CD4-positive, alpha-beta T cell (primary cell): ENCODE data around the gene VAMP4. TPM values are rescaled to one million over a fixed set of nuclear protein-coding genes. Genes with fewer than 3 reads are reported as not detected.

ENCODE experiments used
- ATAC-seq: fragments of 200-7000 bp; cut with Tn5 transposase; one replicate; pipeline ENCODE4 v1.10.0; 2022; ENCODE audit warnings: mild to moderate bottlenecking; ENCODE audit not compliant: poor library complexity
- CTCF ChIA-PET: fragments of 350-600 bp; sonication (Branson Sonifier 250); formaldehyde crosslinking; loops from one replicate; lab custom pipeline; 2021; ENCODE audit warnings: antibody characterized with exemption, inconsistent platforms; lab: Charles Lee
- POLR2A ChIA-PET: fragments of 350-600 bp; sonication (Branson Sonifier 250); formaldehyde crosslinking; loops from one replicate; lab custom pipeline; 2021; ENCODE audit warnings: antibody characterized with exemption, inconsistent platforms; lab: Charles Lee
- DNase-seq, 14 experiments: peaks; one replicate each; pipeline ENCODE4 v3.0.0-alpha.2; 2013 to 2020; ENCODE audit warnings: mixed read lengths in 2 of 14
- H3K27ac ChIP-seq, 2 donors: one replicate each; pipeline versions ENCODE4 v1.5.1 to v1.7.0; 2013; ENCODE audit warnings: low read length in 2 of 2, low read depth in 1 of 2, mild to moderate bottlenecking in 1 of 2
- H3K27me3 ChIP-seq, 2 experiments: 1 replicate in 1 of 2; 2 replicates in 1 of 2; pipeline versions ENCODE4 v1.6.1 to v1.7.0; 2013; ENCODE audit warnings: low read length in 2 of 2, control low read depth in 1 of 2, mild to moderate bottlenecking in 1 of 2, moderate library complexity in 1 of 2; ENCODE audit not compliant: insufficient read depth in 2 of 2, control insufficient read depth in 1 of 2
- H3K36me3 ChIP-seq: one replicate; pipeline ENCODE4 v1.6.1; 2013; ENCODE audit warnings: low read length, control low read depth; ENCODE audit not compliant: insufficient read depth
- H3K4me1 ChIP-seq: one replicate; pipeline ENCODE4 v1.6.1; 2013; ENCODE audit warnings: low read length, control low read depth; ENCODE audit not compliant: insufficient read depth
- H3K4me3 ChIP-seq: one replicate; pipeline ENCODE4 v1.5.1; 2013; ENCODE audit warnings: mild to moderate bottlenecking, low read length, moderate library complexity
- H3K9me3 ChIP-seq, 2 experiments: 1 replicate in 1 of 2; 2 replicates in 1 of 2; pipeline versions ENCODE4 v1.6.1 to v1.7.0; 2013; ENCODE audit warnings: low read length in 2 of 2, mild to moderate bottlenecking in 2 of 2, control low read depth in 1 of 2, moderate library complexity in 1 of 2; ENCODE audit not compliant: control insufficient read depth in 1 of 2, insufficient read depth in 1 of 2
- H3K27ac Mint-ChIP-seq: one replicate; pipeline ENCODE4 v1.8.0; 2020; ENCODE audit warnings: mixed read lengths
- H3K27me3 Mint-ChIP-seq: one replicate; pipeline ENCODE4 v1.8.0; 2021; ENCODE audit warnings: mixed read lengths
- H3K36me3 Mint-ChIP-seq: one replicate; pipeline ENCODE4 v1.8.0; 2021; ENCODE audit warnings: low read depth, mixed read lengths
- H3K4me1 Mint-ChIP-seq: one replicate; pipeline ENCODE4 v1.8.0; 2021; ENCODE audit warnings: low read depth, mixed read lengths
- H3K4me3 Mint-ChIP-seq: one replicate; pipeline ENCODE4 v1.8.0; 2020; ENCODE audit warnings: mild to moderate bottlenecking, mixed read lengths
- H3K9me3 Mint-ChIP-seq: one replicate; pipeline ENCODE4 v1.8.0; 2020; ENCODE audit warnings: mixed read lengths
- CTCF ChIP-seq: fragments of 200-600 bp; IDR thresholded peaks from one replicate; pipeline ENCODE4 v1.8.0; 2022; ENCODE audit warnings: antibody characterized with exemption, mild to moderate bottlenecking
- intact Hi-C, 2 experiments: fragments of 100-400 bp; cut with DNase I in 1 of 2; cut with micrococcal nuclease in 1 of 2; formaldehyde crosslinking; loops; one replicate each; pipeline versions ENCODE4 v1.15.1 to v1.9.0; 2023 to 2025; cut with DNase I, micrococcal nuclease
- total RNA-seq, 174 experiments: library from RNA in 2 of 174; stranded (reverse) in 2 of 174; gene quantifications; one replicate each; pipeline ENCODE4 v1.2.3 and lab custom pipeline; 2021 to 2026

The VAMP4 gene
- total RNA-seq, 2 experiments from 2014 or later: 8.1 to 12.1 TPM

DNA sequence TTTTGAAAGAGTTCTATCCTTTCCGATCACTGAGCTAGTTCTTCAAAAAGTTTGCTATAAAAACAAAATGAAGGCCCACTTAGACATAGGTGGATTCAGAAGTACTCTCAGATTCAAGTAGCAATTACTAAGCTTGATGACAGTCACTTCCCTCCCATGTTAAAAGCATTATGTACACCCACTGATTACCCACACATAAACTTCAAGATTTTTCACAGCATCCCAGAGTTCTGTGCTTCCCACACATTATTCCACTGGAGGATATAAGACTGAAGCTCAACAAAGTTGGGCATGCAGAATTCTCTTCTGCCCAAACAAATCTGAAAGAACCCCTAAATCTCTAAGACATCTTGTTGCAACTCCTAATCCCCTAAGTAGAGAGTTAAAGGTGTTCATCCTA, 29.5 kb downstream of the VAMP4 start:
- ChIA-PET CTCF (interaction anchor here (1.0 kb wide), 1 partner anchor 227 kb away, joined by 3 read pairs; the partner anchor contains the start of gene PRRC2C), POLR2A (no interaction called here)
- H3K9me3 Mint-ChIP-seq: no peaks in the 10 kb centered on the region
- intact Hi-C loops: no loop called here
- H3K27ac Mint-ChIP-seq: no peak overlapping the region
- Histone ChIP-seq H3K4me3 (no peak overlapping the region), H3K36me3 (peaks cover 30% of the 10 kb centered on the region), H3K27ac (no peak overlapping the region), H3K27me3 (no peaks in the 10 kb centered on the region), H3K9me3 (no peaks in the 10 kb centered on the region), H3K4me1 (no peaks in the 10 kb centered on the region)
- no peaks in the 10 kb centered on the region for H3K4me1 Mint-ChIP-seq
- peaks cover 77% of the 10 kb centered on the region for H3K36me3 Mint-ChIP-seq
- TF ChIP-seq CTCF: no peak
- H3K4me3 Mint-ChIP-seq: no peak overlapping the region
- ATAC-seq (no peak), DNase-seq (no peak)
- no peaks in the 10 kb centered on the region for H3K27me3 Mint-ChIP-seq

DNA sequence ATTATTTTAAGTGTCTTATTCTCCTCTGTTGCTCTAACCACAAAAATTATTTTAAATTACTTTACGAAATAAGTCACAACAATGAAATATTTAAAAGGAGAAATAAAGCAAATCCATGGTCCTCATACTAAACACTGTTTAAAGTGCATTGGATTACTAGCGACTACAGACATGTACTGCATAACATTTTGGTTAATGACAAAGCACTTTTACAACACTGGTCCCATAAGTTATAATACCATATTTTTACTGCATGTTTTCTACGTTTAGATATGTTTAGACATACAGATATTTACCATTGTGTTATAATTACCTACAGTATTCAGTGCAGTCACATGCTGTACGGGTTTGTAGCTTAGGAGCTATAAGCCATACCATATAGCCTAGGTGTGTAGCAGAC, 30.2 kb downstream of the VAMP4 start:
- intact Hi-C loops: no loop called here
- H3K4me1 Mint-ChIP-seq: no peaks in the 10 kb centered on the region
- H3K27ac ChIP-seq: no peak overlapping the region
- H3K27me3 ChIP-seq: no peaks in the 10 kb centered on the region
- H3K36me3 ChIP-seq: peaks cover 26% of the 10 kb centered on the region
- H3K4me3 ChIP-seq: no peak overlapping the region
- H3K27ac Mint-ChIP-seq: no peak overlapping the region
- no peak for TF ChIP-seq CTCF
- H3K4me1 ChIP-seq: no peaks in the 10 kb centered on the region
- ChIA-PET CTCF (no interaction called here), POLR2A (no interaction called here)
- peaks cover 77% of the 10 kb centered on the region for H3K36me3 Mint-ChIP-seq
- DNase-seq (no peak), ATAC-seq (no peak)
- no peaks in the 10 kb centered on the region for H3K9me3 Mint-ChIP-seq
- no peak overlapping the region for H3K4me3 Mint-ChIP-seq
- no peaks in the 10 kb centered on the region for H3K9me3 ChIP-seq
- no peaks in the 10 kb centered on the region for H3K27me3 Mint-ChIP-seq

DNA sequence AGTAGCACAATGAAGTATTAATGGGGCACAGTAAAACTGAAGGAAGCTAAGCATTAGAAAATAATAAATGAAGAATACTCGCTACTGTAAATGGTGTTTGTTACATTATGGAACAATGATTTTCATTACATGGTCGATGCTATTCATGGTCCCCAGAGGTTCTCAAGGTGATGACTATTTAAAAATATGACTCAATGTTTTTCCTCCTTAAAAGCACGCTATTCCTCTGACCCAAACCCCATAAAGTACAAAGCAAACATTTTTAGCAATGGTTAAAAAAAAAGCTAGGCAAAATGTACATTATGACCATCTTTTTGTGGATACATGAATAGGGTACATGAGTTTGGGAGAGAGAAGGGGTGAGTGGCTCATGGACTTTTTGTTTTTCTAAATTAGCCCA, 34.3 kb downstream of the VAMP4 start:
- CTCF ChIA-PET: no interaction called here
- no peak for ATAC-seq
- H3K36me3 ChIP-seq: peaks cover 38% of the 10 kb centered on the region

More for the DNA sequence above, 34.3 kb downstream of the VAMP4 start:
- DNase-seq: no peak
- H3K36me3 Mint-ChIP-seq: peaks cover 80% of the 10 kb centered on the region
- TF ChIP-seq CTCF: no peak
- no peaks in the 10 kb centered on the region for H3K4me1 ChIP-seq
- no peak overlapping the region for H3K4me3 Mint-ChIP-seq
- no peak overlapping the region for H3K27ac ChIP-seq
- H3K9me3 ChIP-seq: no peaks in the 10 kb centered on the region
- no peaks in the 10 kb centered on the region for H3K27me3 Mint-ChIP-seq
- H3K9me3 Mint-ChIP-seq: no peaks in the 10 kb centered on the region
- POLR2A ChIA-PET: no interaction called here
- no peaks in the 10 kb centered on the region for H3K27me3 ChIP-seq
- no peak overlapping the region for H3K27ac Mint-ChIP-seq
- H3K4me1 Mint-ChIP-seq: no peaks in the 10 kb centered on the region
- intact Hi-C loops: no loop called here
- H3K4me3 ChIP-seq: no peak overlapping the region
